Parathyroid adenoma (tissue), 2 donors: Measurements from ENCODE around the gene IDI1.

ENCODE experiments used
- H2AFZ ChIP-seq: fragments of 300-600 bp; sonication (generic); one replicate; pipeline ENCODE4 v1.7.0; 2017; ENCODE audit warnings: antibody characterized with exemption, mild to moderate bottlenecking
- H3K27ac ChIP-seq: fragments of 300-600 bp; sonication (generic); one replicate; pipeline ENCODE4 v1.7.0; 2017
- H3K27me3 ChIP-seq: fragments of 300-600 bp; sonication (generic); one replicate; pipeline ENCODE4 v1.7.0; 2017; ENCODE audit warnings: low read length; ENCODE audit not compliant: control insufficient read depth, insufficient read depth
- H3K36me3 ChIP-seq: fragments of 300-600 bp; sonication (generic); one replicate; pipeline ENCODE4 v1.7.0; 2017; ENCODE audit warnings: low read length; ENCODE audit not compliant: control insufficient read depth, insufficient read depth
- H3K4me1 ChIP-seq: fragments of 300-600 bp; sonication (generic); one replicate; pipeline ENCODE4 v1.7.0; 2017; ENCODE audit warnings: control low read depth
- H3K4me2 ChIP-seq: fragments of 300-600 bp; sonication (generic); one replicate; pipeline ENCODE4 v1.7.0; 2017; ENCODE audit warnings: low read length
- H3K4me3 ChIP-seq: fragments of 300-600 bp; sonication (generic); one replicate; pipeline ENCODE4 v1.7.0; 2017; ENCODE audit warnings: low read depth, low read length
- H3K79me2 ChIP-seq: fragments of 300-600 bp; sonication (generic); one replicate; pipeline ENCODE4 v1.7.0; 2017; ENCODE audit warnings: control low read depth
- H3K9ac ChIP-seq: fragments of 300-600 bp; sonication (generic); one replicate; pipeline ENCODE4 v1.7.0; 2017; ENCODE audit warnings: mild to moderate bottlenecking
- H3K9me3 ChIP-seq: fragments of 300-600 bp; sonication (generic); one replicate; pipeline ENCODE4 v1.7.0; 2017; ENCODE audit warnings: low read length; ENCODE audit not compliant: control insufficient read depth
- TF ChIP-seq, protein P1 (sequence below): fragments of 300-600 bp; sonication (generic); IDR thresholded peaks from one replicate; pipeline ENCODE4 v1.7.0; 2017; ENCODE audit warnings: antibody characterized with exemption, mild to moderate bottlenecking
- donor health status: primary hyperparathyroidism.

IDI1 gene

DNA sequence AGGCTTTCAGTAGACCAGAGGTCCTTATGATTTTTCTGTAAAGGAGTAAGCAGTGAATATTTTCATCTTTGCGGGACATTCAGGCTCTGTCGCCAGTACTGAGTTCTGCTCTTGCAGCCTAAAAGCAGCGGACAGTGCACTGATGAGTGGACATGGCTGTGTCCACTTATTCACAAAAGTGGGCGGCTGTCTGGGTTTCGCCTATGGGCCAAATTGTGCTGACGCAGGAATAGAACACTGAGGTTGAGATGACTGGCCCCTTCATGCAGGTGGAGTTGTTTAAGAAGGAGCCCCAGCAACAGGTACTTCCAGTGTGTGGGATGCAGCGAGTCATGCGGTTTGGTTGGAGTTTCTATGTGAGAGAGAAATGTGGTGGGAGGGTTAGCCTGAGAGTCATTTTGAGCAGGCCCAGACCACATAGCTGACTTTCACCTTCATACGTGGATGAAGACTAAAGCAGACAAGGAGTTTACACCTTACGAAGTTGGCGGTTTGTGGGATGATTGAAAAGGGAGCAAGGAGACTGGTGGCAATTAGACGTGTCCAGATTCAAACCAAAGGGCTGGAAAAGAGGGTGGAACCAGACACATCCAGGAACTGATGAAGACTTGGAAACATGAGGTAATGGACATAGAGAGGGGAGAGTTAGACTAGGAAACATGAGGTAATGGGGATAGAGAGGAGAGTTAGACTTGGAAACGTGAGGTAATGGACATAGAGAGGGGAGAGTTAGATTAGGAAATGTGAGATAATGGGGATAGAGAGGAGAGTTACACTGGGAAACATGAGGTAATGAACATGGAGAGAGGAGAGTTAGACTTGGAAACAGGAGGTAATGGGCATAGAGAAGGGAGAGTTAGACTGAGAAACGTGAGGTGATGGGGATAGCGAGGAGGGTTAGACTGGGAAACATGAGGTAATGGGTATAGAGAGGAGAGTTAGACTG, 45.5 kb upstream of the IDI1 start:
- Histone ChIP-seq H3K36me3 (no peaks in the 10 kb centered on the region), H3K79me2 (peaks cover 29% of the 10 kb centered on the region), H3K9me3 (no peaks in the 10 kb centered on the region), H3K4me1 (no peaks in the 10 kb centered on the region), H2AFZ (no peak overlapping the region), H3K27ac (no peak overlapping the region), H3K4me3 (no peak overlapping the region), H3K4me2 (no peak overlapping the region), H3K27me3 (no peaks in the 10 kb centered on the region), H3K9ac (no peak overlapping the region)
- TF ChIP-seq, protein P1, sequence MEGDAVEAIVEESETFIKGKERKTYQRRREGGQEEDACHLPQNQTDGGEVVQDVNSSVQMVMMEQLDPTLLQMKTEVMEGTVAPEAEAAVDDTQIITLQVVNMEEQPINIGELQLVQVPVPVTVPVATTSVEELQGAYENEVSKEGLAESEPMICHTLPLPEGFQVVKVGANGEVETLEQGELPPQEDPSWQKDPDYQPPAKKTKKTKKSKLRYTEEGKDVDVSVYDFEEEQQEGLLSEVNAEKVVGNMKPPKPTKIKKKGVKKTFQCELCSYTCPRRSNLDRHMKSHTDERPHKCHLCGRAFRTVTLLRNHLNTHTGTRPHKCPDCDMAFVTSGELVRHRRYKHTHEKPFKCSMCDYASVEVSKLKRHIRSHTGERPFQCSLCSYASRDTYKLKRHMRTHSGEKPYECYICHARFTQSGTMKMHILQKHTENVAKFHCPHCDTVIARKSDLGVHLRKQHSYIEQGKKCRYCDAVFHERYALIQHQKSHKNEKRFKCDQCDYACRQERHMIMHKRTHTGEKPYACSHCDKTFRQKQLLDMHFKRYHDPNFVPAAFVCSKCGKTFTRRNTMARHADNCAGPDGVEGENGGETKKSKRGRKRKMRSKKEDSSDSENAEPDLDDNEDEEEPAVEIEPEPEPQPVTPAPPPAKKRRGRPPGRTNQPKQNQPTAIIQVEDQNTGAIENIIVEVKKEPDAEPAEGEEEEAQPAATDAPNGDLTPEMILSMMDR = no peak

DNA sequence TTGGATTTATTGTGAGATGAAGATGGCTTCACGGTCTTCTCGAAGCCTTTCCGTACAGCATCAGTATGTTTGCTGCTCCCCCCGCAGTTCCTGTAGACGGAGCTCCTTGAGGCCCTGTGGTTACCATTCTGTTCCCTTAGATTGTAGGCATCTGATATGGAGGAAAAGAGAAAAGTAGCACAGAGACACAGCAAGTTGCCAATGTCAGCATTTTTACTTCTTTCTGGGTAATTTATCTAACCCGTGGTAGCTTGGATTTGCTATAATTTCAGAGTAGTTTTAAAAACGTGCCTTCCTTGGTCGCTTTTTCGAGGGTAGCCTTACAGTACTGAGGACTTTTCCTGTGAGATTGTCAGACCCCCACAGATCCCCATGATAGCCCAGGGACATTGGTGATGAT, 44.8 kb upstream of the IDI1 start:
- H3K4me2 ChIP-seq = no peak overlapping the region
- H3K9ac ChIP-seq = no peak overlapping the region
- H3K36me3 ChIP-seq = no peaks in the 10 kb centered on the region
- H3K9me3 ChIP-seq = no peaks in the 10 kb centered on the region
- no peak overlapping the region for H2AFZ ChIP-seq
- H3K27ac ChIP-seq = no peak overlapping the region
- no peaks in the 10 kb centered on the region for H3K4me1 ChIP-seq
- H3K4me3 ChIP-seq = no peak overlapping the region
- TF ChIP-seq, protein P1 = no peak
- no peaks in the 10 kb centered on the region for H3K27me3 ChIP-seq
- peaks cover 28% of the 10 kb centered on the region for H3K79me2 ChIP-seq

DNA sequence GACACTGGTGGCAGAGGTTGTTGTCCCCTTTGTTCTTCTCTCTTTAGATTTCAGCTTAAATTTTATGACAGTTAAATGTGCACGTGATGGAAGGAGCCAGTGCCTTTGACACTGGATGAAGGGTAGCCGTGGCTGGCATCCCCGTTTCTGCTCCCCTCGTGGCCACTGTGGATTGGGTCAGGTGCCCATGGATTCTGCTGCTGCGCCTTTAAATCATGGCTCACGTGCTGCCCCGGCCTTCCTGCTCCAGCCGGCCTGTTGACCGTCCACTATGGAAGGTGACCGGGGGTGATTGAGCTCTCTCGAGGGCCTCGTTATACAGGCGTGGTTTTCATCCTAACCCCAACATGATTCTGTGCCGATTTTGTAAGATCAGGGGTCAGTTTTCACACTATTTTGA, 41.8 kb upstream of the IDI1 start:
- Histone ChIP-seq H3K27me3 (no peaks in the 10 kb centered on the region), H3K36me3 (no peaks in the 10 kb centered on the region), H3K27ac (no peak overlapping the region), H3K79me2 (peaks cover 36% of the 10 kb centered on the region), H3K4me2 (no peak overlapping the region), H3K9ac (no peak overlapping the region), H3K9me3 (no peaks in the 10 kb centered on the region), H3K4me1 (no peaks in the 10 kb centered on the region), H3K4me3 (no peak overlapping the region), H2AFZ (no peak overlapping the region)
- TF ChIP-seq, protein P1 = no peak

DNA sequence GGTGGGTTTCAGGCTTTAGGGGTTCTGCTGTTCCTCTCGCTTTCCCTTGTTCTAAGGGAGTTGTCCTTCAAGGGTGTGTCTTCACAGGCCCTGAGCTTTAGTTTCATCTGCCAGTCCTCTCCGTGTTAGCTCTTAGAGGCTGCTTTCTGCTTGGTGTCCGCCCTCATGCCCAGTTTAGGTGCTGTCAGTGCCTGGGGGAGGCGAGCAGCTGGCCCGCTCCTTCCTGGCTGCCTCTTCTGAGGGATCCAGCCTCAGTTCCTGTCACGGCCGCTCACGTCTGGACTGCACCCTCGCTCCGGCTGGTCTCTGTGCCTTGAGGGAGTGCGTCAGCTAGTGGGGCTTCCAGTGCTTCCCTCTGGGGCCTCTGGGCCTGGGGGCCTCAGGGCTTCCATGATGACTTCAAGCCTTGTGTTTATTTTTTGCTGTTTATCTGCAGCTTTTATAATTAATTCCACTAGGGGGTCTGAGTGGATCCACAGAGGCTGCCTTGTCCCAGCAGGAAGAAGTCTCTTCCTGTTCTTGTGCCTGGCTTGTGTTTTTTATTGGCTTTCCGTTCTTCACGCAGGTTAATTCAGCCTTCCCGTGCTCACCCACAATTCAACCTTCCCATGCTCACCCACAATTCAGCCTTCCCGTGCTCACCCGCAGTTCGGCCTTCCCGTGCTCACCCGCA, 40.2 kb upstream of the IDI1 start:
- Histone ChIP-seq H3K79me2 (peaks cover 31% of the 10 kb centered on the region), H3K9ac (no peak overlapping the region), H3K27ac (no peak overlapping the region), H3K27me3 (no peaks in the 10 kb centered on the region), H3K4me2 (no peak overlapping the region), H3K4me1 (no peaks in the 10 kb centered on the region), H3K4me3 (no peak overlapping the region), H2AFZ (no peak overlapping the region), H3K36me3 (no peaks in the 10 kb centered on the region), H3K9me3 (no peaks in the 10 kb centered on the region)
- TF ChIP-seq, protein P1 = no peak
